ENCODE results near the gene GTPBP10.

DNA sequence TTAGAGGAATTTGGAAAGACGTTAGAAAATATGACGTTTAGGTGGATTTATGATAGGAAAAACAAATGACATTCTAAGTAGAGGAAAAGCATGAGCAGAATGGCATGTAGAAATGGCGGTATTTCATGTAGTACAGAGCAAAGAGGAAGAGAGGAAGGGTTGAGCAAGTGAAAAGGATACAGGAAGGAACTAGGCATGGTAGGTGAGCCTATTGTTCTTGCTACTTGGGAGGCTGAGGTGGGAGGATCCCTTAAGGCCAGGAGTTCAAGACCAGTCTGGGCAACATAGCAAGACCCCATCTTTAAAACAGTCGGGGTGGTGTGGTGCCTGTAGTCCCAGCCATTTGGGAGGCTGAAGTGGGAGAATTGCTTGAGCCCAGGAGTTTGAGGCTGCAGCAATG is 1.2 kb downstream of the GTPBP10 start:
- TF ChIP-seq, protein P1, sequence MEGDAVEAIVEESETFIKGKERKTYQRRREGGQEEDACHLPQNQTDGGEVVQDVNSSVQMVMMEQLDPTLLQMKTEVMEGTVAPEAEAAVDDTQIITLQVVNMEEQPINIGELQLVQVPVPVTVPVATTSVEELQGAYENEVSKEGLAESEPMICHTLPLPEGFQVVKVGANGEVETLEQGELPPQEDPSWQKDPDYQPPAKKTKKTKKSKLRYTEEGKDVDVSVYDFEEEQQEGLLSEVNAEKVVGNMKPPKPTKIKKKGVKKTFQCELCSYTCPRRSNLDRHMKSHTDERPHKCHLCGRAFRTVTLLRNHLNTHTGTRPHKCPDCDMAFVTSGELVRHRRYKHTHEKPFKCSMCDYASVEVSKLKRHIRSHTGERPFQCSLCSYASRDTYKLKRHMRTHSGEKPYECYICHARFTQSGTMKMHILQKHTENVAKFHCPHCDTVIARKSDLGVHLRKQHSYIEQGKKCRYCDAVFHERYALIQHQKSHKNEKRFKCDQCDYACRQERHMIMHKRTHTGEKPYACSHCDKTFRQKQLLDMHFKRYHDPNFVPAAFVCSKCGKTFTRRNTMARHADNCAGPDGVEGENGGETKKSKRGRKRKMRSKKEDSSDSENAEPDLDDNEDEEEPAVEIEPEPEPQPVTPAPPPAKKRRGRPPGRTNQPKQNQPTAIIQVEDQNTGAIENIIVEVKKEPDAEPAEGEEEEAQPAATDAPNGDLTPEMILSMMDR (IDR thresholded peaks at IDR 0.05) = no peak
- no peak for TF ChIP-seq POLR2A (IDR thresholded peaks at IDR 0.05)

Data from uterus (tissue), 2 donors.